HG03558 (cell line): ENCODE measurements around the gene BRPF3.

Experiments
- ATAC-seq: cut with Tn5 transposase; IDR thresholded peaks from one replicate; pipeline ENCODE4 v1.9.1; 2021; ENCODE audit warnings: moderate number of reproducible peaks; ENCODE audit not compliant: unreplicated experiment; ENCODE audit errors: extremely low read depth

Gene BRPF3

DNA sequence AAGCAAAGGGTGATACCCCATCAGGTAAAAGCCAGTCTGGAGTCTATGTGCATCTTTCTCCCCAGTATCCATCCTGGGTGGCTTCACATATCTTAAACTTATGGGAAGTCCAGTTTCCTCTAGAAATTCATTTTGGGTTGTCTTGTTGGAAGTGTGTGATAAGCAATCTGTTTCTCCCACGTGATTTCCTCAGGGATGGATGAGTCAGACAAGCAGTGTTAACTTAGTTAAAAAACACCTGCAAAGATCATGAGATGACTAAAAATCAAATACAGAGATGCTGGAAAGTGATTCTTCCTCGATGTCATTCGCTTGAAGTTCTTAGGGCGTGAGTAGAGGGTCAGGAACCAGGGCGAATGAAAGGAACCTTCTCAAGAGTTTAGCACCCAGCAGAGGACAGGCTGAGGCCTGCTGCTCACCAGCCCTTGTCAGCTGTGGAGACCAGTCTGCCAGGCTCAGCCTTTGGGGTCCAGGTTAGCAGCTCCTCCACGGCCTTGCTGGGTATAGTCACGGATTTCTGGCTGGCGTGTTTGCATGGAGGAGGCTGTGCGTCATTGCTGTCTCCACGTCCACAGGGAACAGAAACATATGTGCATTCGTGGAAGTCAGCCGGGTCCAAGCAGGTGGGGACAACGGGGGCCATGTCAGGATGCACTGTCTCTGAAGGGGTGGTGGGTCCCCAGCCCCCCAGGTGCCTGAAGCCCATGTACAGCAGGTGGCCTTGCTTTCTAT lies 70.5 kb downstream of the BRPF3 start:
- no peak for ATAC-seq

DNA sequence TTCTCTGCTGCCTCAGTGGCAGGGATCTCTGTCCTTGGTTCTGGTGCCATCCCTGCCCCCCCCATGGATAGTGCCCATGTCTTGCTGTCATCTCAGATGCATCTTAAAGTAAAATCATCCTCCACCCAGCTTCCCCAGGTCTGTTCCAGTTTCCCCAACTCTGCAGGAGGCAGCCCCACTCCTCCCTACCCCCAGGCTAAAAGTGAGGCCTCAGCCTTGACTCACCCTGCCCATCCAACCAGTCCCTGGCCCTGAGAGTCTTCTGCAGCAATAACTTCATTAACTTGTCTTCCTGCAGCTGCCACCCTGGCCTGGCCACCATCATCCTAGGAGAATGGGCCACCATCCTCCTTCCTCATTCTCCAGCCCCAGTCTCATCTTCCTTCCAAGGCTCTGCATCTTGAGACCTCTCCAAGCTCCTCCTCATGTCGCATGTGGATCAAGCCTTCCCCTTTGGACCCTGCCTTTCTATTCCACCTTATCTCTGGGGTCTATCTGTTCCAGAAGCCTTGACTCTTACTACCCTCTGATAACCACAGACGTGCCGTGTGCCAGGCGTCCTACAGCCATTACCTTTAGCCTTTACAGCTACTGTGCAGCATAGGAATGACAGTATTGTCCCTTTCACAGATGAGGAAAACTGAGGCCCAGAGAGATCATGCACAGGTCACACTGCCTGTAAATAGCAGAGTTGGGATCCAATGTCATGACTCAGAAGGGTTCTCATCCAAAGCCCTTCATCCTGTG lies 71.4 kb downstream of the BRPF3 start:
- no peak for ATAC-seq

DNA sequence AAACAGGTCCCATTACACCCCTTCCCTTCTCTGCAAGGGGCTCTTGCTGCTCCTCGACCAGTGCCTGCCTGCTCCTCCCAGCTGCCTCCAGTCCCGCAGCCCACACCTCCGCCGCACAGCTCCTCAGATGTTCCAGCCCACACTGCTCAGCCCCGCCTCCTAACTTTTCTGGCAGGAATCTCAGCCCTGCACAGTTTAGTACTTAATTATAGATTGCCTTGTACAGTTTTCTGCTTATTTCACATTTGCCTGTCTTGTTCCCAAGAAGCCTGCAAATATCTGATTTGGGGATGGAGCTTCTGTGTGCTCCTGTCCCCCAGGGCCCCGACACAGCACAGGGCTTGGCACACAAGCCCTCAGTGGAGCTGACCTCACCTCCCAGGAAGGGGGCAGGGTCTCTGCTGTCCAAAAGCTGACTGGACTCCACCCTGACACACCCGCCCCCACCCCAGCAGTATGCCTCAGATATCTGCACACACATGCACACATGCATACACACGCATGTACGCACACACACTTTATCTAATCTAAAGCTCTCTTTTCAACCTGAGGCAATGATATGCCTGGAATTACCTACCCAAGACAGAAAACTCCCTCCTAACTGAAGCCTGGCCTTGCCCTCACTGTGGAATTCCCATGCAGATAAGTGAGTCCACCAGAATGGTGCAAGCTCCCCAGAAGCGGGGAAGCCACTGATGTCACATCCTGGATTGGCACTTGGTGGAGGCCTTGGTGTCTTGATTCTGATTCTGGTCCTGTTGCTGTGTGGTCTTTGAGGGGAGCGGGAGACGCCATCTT lies 72.1 kb downstream of the BRPF3 start:
- ATAC-seq, result no peak

DNA sequence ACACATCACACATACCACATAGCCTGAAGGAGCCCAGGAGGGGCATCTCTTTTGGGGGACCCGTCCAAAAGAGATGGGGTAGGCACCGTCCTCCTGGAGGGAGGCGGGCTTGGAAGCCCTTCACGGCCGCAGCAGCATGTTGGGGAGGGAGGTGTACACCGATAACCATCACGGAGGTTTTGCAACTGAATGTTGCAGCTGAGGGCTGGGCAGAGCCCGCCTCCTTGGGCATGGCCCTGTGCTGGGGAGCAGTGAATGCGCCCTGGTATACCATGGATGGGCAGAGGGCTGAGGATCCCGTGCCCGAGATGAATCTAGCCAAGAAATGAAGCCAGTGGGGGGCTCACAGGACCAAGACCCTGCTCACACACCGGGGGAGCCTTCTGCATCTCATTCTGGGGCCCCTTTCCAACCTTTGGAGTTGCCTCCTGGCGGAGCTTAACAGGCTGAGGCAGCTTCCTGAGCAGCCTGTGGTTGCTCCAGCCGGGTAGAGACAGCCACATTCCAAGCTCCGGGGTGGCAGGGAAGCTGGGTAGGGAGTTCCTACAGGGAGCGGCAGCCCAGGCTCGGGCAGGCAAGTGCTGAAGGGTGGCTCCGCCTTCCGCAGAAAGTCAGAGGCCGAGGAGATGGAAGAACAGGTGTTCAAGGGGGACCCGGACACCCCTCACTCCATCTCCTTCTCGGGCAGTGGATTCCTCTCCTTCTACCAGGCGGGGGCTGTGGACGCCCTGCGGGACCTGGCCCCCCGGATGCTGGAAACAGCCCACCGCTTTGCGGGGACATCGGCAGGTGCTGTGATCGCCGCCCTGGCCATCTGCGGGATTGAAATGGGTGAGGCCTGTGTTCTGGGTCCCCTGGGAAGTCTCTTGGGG lies 73.5 kb downstream of the BRPF3 start, which contains the start of gene PNPLA1:
TSS of gene PNPLA1 (plus strand) at position 227 of the 872 bp plus-strand sequence. CDS start at position 627, 400 bp downstream.
- no peak for ATAC-seq

DNA sequence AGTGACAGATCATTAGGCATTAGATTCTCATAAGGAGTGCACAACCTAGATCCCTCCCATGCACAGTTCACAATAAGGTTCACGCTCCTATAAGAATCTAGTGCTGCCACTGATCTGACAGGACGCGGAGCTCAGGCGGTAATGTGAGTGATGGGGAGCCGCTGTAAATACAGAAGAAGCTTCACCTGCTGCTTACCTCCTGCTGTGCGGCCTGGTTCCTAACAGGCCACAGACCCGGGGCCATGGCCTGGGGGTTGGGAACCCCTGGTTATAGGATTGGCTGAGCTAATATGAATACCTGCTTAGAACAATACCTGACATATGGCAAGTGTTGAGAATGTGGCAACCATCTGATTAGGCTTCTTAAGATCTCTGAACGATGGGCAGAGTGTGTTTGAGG lies 75.7 kb downstream of the BRPF3 start:
- ATAC-seq, result no peak

DNA sequence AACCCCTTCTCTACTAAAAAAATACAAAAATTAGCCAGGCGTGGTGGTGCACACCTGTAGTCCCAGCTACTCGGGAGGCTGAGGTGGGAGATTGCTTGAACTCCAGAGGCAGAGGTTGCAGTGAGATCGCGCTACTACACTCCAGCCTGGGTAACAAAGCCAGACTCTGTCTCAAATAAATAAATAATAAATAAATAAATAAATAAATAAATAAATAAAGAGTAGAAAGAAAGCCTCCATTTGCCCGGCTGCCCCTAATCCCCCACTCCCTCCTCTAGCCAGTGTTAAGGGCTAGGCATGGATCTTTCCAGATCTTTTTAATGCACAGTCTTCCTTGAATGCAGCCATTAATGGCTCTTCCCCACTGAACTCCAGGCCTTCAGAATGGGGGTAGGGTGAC lies 76.5 kb downstream of the BRPF3 start:
- no peak for ATAC-seq

DNA sequence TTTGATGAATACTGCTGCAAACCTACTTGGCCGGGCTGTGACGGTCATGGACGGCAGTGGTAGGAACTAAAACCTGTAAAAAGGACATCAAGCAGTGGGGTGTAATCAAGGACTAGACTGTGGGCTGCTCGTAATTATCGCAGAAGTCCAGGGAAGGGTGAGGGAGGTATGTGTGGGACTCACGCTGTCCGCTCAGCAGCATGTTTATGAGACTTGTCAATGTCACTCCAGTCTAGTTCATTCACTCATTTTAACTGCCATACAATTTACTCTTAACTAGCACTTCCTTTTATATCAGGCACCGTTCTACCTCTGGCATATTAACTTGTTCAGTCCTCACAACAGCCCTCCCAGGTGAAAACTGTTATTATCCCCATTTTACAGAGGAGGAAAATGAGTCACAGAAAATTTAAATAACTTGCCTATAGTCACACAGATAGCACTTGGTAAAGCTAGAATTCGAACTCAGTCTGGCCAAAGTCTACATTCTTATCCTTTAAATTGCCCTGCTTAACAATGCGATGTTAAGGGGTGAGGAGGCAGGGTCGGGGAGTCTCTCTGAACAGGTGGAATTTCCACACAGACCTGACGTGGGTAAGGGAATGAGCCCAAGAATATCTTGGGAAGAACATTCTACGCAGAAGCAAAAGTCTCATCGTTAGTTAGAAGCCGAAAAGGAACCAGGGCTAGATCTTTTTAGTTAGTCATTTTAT lies 77.4 kb downstream of the BRPF3 start:
- ATAC-seq, result no peak

DNA sequence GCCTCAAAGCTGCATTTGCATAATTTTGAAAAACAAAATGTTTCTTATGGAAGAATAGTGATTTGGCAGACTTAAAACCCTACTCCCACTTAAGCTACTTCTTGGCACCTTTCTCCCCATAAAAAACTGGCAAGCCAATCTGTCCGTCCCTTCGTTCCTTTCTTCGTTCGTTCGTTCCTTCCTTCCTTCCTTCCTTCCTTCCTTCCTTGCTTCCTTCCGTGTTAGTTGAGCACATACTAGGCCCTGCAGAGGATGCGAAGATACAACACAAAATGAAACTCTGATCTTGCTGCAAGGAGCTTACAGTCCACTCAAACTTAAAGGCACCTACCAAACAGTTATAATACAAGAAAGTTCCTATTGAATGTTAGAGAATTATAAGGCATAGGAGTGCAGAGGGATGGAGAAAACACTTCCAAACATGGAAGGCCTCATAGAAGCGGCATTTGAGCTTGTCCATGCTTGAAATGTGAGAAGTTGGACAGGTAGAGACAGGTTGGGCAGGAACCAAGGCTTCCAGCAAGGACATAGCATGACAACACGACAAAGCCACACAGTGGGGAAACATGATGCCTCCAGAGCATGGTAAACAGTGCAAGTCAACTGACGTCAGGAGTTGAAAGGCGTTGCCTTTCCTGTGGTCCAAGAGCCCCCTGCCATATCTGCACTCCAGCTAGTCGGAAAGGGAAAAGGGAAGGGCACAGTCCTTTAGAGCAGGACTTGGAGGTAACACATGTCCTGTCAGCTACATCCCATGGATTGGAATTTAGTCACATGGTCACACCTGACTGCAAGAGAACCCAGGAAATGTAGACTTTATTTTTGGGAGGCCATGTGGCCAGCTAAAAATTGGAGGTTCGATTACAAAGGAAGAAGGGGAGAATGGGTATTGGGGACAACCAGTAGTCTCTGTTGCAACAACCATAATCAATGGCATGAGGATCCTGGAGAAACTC lies 80.3 kb downstream of the BRPF3 start:
- ATAC-seq, result no peak

DNA sequence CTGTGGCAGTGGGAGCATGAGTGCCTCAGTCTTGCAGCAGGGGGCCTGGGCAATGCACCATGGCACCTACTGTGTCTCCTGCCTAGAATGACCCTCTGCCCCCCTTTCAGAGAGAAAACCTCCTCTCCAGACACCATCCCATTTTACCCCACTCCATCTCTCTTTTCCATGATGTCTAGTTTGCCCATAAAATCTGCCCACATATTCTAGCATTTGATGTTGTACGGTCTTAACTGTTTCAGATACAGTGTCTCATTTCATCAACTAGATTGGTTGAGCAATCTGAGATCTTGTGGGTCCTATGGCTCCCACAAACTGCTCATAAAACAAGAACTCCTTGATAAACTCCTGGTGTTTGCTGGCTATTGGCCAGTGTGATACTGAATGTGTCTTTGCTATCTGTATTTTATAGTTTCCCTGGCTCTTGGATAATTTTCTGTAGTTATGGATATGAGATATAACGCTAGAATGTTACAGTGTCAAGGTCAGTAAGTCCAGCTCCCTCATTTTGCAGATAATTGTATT lies 81.5 kb downstream of the BRPF3 start:
- ATAC-seq, result no peak

DNA sequence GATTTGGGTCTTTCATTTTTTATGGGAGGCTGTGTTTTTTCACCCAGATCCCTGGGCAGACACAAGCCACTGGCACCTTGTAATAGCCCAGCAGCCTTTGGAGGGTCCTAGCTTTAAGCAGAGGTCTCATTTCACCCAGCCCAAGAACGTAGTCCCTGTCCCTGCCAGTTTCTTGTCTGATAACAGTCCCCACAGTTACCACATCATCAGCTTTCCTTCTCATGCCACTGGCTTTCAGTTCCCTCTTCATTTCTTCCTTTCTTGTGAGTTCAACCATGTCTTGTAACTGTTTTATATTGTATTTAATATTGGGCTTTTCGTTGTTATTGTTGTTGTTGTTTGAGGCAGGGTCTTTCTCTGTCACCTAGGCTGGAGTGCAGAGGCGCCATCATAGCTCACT lies 83.9 kb downstream of the BRPF3 start:
- ATAC-seq, result no peak

DNA sequence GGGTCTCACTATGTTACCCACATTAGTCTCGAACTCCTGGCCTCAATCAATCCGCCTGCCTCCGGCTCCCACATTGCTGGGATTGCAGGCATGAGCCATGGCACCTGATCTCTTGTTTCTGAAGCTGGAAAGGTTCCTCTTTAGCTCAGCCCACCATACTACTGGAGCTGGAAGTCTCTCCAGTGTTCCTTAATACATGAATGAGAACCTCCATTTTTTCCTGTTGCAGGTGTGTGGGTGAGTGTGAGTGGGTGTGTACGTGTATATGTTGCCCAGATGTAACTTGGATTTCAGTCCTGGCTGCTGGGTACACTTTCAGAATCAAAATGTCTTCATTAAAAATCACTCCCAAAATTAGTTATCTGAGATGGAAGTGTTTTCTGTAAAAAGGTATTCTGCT lies 84.4 kb downstream of the BRPF3 start:
- no peak for ATAC-seq
